ENCODE data around the gene COG5. TPM values are rescaled to one million over a fixed set of nuclear protein-coding genes. Genes with fewer than 3 reads are reported as not detected.
A peak's percentile ranks its signal among the peaks of the same experiment; 100 is the strongest.

Gene COG5
- total RNA-seq, 1 experiment from 2014 or later = 29.1 TPM

DNA sequence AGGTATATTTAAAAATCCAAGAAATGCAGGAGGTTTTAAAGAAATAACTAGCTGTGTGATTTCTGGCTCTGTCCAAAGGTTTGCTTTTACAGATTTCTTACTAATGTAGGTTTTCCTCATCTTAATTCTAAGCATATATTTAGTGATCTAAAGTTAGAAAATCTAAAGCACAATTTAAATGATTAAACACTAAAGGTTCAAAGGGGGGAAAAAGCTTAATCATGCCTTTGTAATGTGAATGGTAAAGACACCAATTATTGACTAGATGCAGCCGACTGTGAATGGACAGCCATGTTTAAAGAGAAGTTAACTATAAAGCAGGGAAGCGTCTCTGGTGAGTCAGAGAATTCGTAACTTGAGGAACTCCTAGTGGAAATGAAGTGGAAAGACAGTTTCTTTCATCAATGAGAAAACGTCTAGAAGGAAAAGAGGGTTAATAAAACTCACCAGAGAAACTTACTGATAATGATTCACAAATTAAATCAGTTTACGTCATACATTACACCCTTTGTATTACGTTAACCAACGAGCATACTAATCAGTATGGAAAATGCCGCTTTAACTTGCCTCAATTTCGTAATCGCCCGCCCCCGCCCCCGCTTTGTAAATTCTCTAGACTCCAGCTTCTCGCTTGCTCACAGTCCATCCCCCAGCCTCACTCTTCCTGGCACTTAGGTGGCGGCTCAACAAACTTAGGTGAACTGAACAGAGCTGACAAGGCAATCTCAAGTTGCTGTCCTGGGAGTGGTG, 396.1 kb downstream of the COG5 start:
- Histone ChIP-seq H3K36me3 (ENCODE audit: control insufficient read depth, insufficient read depth, low read length) (no peaks in the 10 kb centered on the region), H3K4me1 (ENCODE audit: control insufficient read depth, insufficient read depth, low read length) (peaks cover 6% of the 10 kb centered on the region; the same call in 1 of the 2 replicates), H3K27ac (ENCODE audit: low read length) (peak overlapping the region; percentile 69), H3K4me3 (ENCODE audit: low read depth in 2 of 2, low read length in 2 of 2) (peak overlapping the region; percentile 79 to 89), H3K27me3 (ENCODE audit: control insufficient read depth, insufficient read depth, low read length) (peaks cover 17% of the 10 kb centered on the region), H3K9me3 (ENCODE audit: control insufficient read depth, insufficient read depth, low read depth, low read length) (no peaks in the 10 kb centered on the region)
- no peak for ATAC-seq
- intact Hi-C loops (cut with micrococcal nuclease; ENCODE audit: unreplicated experiment) = no loop called here
- peak; percentile 63 for DNase-seq (ENCODE audit: low read depth, low spot score)
- ChIA-PET POLR2A (interaction anchor here (0.7 kb wide), 2 partner anchors 16 to 413 kb away, joined by 10 read pairs; no protein-coding TSS in a partner anchor), CTCF (interaction anchor here (0.6 to 1.5 kb wide), 3 partner anchors 19 to 988 kb away, joined by 3 to 9 read pairs (median 3); no protein-coding TSS in a partner anchor)
- no TSS peak for BruUV-seq (replicated peaks)
- in situ Hi-C loops (cut with HindIII; ENCODE audit: low pct_unique_long_range_greater_than_20kb, low sequenced_read_pairs) = no loop called here
- TF ChIP-seq, protein P1, sequence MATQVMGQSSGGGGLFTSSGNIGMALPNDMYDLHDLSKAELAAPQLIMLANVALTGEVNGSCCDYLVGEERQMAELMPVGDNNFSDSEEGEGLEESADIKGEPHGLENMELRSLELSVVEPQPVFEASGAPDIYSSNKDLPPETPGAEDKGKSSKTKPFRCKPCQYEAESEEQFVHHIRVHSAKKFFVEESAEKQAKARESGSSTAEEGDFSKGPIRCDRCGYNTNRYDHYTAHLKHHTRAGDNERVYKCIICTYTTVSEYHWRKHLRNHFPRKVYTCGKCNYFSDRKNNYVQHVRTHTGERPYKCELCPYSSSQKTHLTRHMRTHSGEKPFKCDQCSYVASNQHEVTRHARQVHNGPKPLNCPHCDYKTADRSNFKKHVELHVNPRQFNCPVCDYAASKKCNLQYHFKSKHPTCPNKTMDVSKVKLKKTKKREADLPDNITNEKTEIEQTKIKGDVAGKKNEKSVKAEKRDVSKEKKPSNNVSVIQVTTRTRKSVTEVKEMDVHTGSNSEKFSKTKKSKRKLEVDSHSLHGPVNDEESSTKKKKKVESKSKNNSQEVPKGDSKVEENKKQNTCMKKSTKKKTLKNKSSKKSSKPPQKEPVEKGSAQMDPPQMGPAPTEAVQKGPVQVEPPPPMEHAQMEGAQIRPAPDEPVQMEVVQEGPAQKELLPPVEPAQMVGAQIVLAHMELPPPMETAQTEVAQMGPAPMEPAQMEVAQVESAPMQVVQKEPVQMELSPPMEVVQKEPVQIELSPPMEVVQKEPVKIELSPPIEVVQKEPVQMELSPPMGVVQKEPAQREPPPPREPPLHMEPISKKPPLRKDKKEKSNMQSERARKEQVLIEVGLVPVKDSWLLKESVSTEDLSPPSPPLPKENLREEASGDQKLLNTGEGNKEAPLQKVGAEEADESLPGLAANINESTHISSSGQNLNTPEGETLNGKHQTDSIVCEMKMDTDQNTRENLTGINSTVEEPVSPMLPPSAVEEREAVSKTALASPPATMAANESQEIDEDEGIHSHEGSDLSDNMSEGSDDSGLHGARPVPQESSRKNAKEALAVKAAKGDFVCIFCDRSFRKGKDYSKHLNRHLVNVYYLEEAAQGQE (IDR thresholded peaks at IDR 0.05; ENCODE audit: insufficient read depth in 1 of 2, low read depth in 2 of 2, low read length in 1 of 2) = no peak
- TF ChIP-seq, protein P2, sequence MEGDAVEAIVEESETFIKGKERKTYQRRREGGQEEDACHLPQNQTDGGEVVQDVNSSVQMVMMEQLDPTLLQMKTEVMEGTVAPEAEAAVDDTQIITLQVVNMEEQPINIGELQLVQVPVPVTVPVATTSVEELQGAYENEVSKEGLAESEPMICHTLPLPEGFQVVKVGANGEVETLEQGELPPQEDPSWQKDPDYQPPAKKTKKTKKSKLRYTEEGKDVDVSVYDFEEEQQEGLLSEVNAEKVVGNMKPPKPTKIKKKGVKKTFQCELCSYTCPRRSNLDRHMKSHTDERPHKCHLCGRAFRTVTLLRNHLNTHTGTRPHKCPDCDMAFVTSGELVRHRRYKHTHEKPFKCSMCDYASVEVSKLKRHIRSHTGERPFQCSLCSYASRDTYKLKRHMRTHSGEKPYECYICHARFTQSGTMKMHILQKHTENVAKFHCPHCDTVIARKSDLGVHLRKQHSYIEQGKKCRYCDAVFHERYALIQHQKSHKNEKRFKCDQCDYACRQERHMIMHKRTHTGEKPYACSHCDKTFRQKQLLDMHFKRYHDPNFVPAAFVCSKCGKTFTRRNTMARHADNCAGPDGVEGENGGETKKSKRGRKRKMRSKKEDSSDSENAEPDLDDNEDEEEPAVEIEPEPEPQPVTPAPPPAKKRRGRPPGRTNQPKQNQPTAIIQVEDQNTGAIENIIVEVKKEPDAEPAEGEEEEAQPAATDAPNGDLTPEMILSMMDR (IDR thresholded peaks at IDR 0.05) = peak; percentile 32; the same call in 1 of the 2 replicates

DNA sequence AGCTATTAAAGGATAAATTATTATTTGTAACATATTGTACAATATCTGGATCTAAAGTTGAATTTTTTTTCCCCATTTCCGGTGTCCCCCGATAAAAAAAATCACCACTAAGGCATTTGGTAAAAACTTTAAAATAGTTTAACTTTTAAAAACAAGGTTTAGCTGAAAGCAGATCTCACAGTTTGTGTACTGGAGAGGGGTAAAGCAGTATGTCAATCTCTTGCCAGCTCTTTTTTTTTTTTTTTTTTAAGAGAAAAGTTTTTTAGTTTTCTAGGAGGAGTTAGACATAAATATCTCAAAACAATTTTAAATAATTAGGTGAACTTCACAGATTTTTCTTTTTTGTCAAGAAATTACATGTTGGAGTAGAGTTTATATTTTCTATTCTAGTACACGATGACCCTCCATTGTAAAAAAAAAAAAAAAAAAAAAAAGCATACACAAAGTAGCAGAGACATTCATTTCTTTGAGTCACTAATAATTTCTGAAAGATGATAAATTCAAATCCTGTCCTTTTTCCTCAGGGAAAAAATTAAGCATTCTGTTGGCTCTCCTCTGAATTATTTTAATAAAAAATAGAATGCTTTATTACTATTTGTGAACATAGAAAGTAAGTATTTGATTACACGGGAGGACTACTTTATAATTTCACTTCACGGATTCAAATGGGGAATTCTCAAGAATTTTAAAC, 396.8 kb downstream of the COG5 start:
- DNase-seq (ENCODE audit: low read depth, low spot score) (no peak), ATAC-seq (no peak)
- CTCF ChIA-PET = interaction anchor here (1.5 kb wide), 1 partner anchor 18 kb away, joined by 3 read pairs; no protein-coding TSS in a partner anchor
- in situ Hi-C loops (cut with HindIII; ENCODE audit: low pct_unique_long_range_greater_than_20kb, low sequenced_read_pairs) (no loop called here), intact Hi-C loops (cut with micrococcal nuclease; ENCODE audit: unreplicated experiment) (no loop called here)
- Histone ChIP-seq H3K9me3 (ENCODE audit: control insufficient read depth, insufficient read depth, low read depth, low read length) (no peaks in the 10 kb centered on the region), H3K4me1 (ENCODE audit: control insufficient read depth, insufficient read depth, low read length) (peaks cover 6% of the 10 kb centered on the region; the same call in 1 of the 2 replicates), H3K36me3 (ENCODE audit: control insufficient read depth, insufficient read depth, low read length) (no peaks in the 10 kb centered on the region), H3K27ac (ENCODE audit: low read length) (no peak overlapping the region), H3K4me3 (ENCODE audit: low read depth in 2 of 2, low read length in 2 of 2) (peak overlapping the region; percentile 79 to 89; a peak in 3 of 4 replicates), H3K27me3 (ENCODE audit: control insufficient read depth, insufficient read depth, low read length) (peaks cover 17% of the 10 kb centered on the region)
- POLR2A ChIA-PET = no interaction called here
- TF ChIP-seq SIN3A (IDR thresholded peaks at IDR 0.05; ENCODE audit: borderline replicate concordance, insufficient read depth, low read depth, low read length) (no peak), POLR2AphosphoS5 (IDR thresholded peaks at IDR 0.05; ENCODE audit: low read depth, low read length) (no peak), TCF7L2 (IDR thresholded peaks at IDR 0.05; ENCODE audit: low read depth, low read length) (no peak)
- TF ChIP-seq, protein P1 (IDR thresholded peaks at IDR 0.05; ENCODE audit: insufficient read depth in 1 of 2, low read depth in 2 of 2, low read length in 1 of 2) = no peak
- TF ChIP-seq, protein P2 (IDR thresholded peaks at IDR 0.05) = no peak
- no TSS peak for BruUV-seq (replicated peaks)
